K562 (cell line): ENCODE measurements around the gene MEAF6. TPM values are rescaled to one million over a fixed set of nuclear protein-coding genes. Genes with fewer than 3 reads are reported as not detected.

ENCODE experiments used
- ADNP ChIP-seq: fragments of 200-800 bp; sonication (Bioruptor generic); IDR thresholded peaks from 2 replicates; pipeline ENCODE4 v1.6.1; 2016; ENCODE audit warnings: missing genetic modification characterization, missing compliant biosample characterization
- C11orf30 ChIP-seq: fragments of 450-650 bp; IDR thresholded peaks from 2 replicates; pipeline ENCODE4 v1.6.1; 2016; ENCODE audit warnings: low read depth, mild to moderate bottlenecking
- CBX1 ChIP-seq: sonication (generic); IDR thresholded peaks from 2 replicates; pipeline ENCODE4 v1.6.1; 2016; ENCODE audit warnings: antibody characterized with exemption, low read depth, mild to moderate bottlenecking
- DPF2 ChIP-seq: fragments of 450-650 bp; IDR thresholded peaks from 2 replicates; pipeline ENCODE4 v1.6.1; 2016
- EGR1 ChIP-seq: fragments of 450-650 bp; conservative IDR thresholded peaks from 2 replicates; pipeline ENCODE4 v1.6.1; 2017; ENCODE audit warnings: mild to moderate bottlenecking
- ELF1 ChIP-seq: fragments of 200-800 bp; sonication (Bioruptor generic); IDR thresholded peaks from 2 replicates; pipeline ENCODE4 v1.6.1; 2016; ENCODE audit warnings: missing genetic modification characterization, missing compliant biosample characterization
- FOXK1 ChIP-seq: sonication (generic); formaldehyde crosslinking; IDR thresholded peaks from 2 replicates; pipeline ENCODE4 v1.8.0; 2022; ENCODE audit warnings: missing genetic modification reagents, mild to moderate bottlenecking, borderline replicate concordance
- NFYB ChIP-seq: IDR thresholded peaks from 2 replicates; pipeline ENCODE4 v1.6.1; 2011; ENCODE audit warnings: mild to moderate bottlenecking, moderate library complexity; ENCODE audit not compliant: insufficient read length; ENCODE audit errors: extremely low read depth
- NONO ChIP-seq, 2 experiments: fragments of 200-400 bp in 1 of 2; fragments of 450-650 bp in 1 of 2; formaldehyde crosslinking in 1 of 2; IDR thresholded peaks; 2 replicates each; pipeline ENCODE4 v1.6.1; 2017; ENCODE audit warnings: low read depth in 2 of 2, mild to moderate bottlenecking in 2 of 2, moderate library complexity in 2 of 2, low read length in 1 of 2
- PCBP1 ChIP-seq: fragments of 200-400 bp; formaldehyde crosslinking; IDR thresholded peaks from 2 replicates; pipeline ENCODE4 v1.6.1; 2018; ENCODE audit warnings: mild to moderate bottlenecking, low read depth, low read length; ENCODE audit not compliant: poor library complexity, severe bottlenecking
- SMAD1 ChIP-seq: fragments of 150-350 bp; IDR thresholded peaks from 2 replicates; pipeline ENCODE4 v1.6.1; 2014; ENCODE audit warnings: low read length, low read depth; ENCODE audit not compliant: partially characterized antibody
- SP1 ChIP-seq: sonication (generic); formaldehyde crosslinking; IDR thresholded peaks from 2 replicates; pipeline ENCODE4 v1.8.1; 2022; ENCODE audit warnings: mild to moderate bottlenecking, missing genetic modification reagents
- ZNF174 ChIP-seq: fragments of 250-450 bp; sonication (Bioruptor Pico); IDR thresholded peaks from 2 replicates; pipeline ENCODE4 v1.4.0; 2020; ENCODE audit warnings: mild to moderate bottlenecking
- polyA plus RNA-seq, 8 experiments: library from polyadenylated mRNA; depleted of rRNA in 4 of 8; stranded (reverse) in 5 of 8; unstranded in 3 of 8; fragments of >200 nt; fragmentation: Nextera tagmentation in 2 of 8; fragmentation: Illumina TruSeq in 1 of 8; extraction: Ambion mirVana in 2 of 8; extraction: Trizol in 1 of 8; gene quantifications; 2 replicates each; pipeline versions ENCODE4 v1.2.1 to v1.2.3, GENCODE V29; 2011 to 2014; ENCODE audit warnings: inconsistent platforms in 1 of 8, missing spikeins in 1 of 8
- total RNA-seq, 7 experiments: library from RNA; depleted of rRNA in 6 of 7; stranded (reverse); fragments of >200 nt in 6 of 7; fragmentation: Illumina TruSeq in 2 of 7; extraction: Trizol in 2 of 7; gene quantifications; 2 replicates each; pipeline versions ENCODE4 v1.2.1 to v1.2.3, GENCODE V29; 2011 to 2021; ENCODE audit warnings: low replicate concordance in 1 of 7
- TF ChIP-seq, protein P1 (sequence below): fragments of 250-450 bp; sonication (Bioruptor Pico); IDR thresholded peaks from 2 replicates; pipeline ENCODE4 v1.5.0; 2022; ENCODE audit warnings: mild to moderate bottlenecking
- TF ChIP-seq, protein P2 (sequence below): fragments of 450-650 bp; formaldehyde crosslinking; conservative IDR thresholded peaks from 2 replicates; pipeline ENCODE4 v1.4.0; 2022; ENCODE audit warnings: mild to moderate bottlenecking, missing genetic modification characterization
- TF ChIP-seq, protein P3 (sequence below): fragments of 200-800 bp; sonication (Bioruptor generic); IDR thresholded peaks from 2 replicates; pipeline ENCODE4 v1.6.1; 2017; ENCODE audit warnings: missing genetic modification characterization, missing compliant biosample characterization

MEAF6 gene
- total and polyA plus RNA-seq, 9 of the 15 experiments (the other 6 are each of a cell fraction or from before 2014, with no cell fraction given), result 55.0 to 151 (median 92.3) TPM

DNA sequence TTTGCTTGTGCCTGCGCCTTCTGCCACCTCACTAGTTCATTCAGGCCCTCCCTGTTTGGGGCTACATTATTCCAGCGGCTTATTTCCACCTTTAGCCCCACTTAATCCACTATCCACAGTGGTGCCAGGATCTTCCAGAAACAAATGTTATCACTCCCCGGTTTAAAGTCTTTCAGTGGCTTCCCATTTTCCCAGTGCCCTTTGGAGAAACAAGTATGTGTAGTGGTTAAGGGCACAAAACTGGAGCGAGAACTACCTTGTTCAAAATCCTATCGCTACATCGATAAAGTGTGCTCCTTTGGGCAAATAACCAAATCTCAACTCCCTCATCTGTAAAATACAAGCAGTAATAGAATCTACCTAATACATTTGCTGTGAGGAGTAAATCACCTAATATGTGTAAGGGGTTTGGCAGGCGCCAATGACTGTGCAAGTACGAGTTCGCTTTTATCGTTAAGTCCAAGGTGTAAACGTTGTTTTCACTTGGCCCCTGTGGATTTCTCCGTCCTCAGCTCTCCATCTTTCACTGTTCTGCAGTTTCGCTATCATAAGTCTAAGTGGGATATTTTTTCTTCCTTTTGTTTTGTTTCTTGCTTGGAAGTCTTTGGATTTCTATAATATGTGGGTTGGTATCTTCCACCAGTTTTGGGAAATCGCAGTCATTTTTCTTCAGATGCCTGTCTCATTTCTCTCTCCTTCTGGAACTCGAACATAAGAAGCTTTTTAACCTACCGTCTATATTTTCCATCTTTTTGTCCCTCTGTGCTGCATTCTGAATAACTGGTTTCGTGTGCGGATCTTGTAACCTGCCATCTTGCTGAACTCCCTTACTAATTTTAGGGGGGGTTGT is 844 bp upstream of the MEAF6 start (continued):
- TF ChIP-seq, protein P1, sequence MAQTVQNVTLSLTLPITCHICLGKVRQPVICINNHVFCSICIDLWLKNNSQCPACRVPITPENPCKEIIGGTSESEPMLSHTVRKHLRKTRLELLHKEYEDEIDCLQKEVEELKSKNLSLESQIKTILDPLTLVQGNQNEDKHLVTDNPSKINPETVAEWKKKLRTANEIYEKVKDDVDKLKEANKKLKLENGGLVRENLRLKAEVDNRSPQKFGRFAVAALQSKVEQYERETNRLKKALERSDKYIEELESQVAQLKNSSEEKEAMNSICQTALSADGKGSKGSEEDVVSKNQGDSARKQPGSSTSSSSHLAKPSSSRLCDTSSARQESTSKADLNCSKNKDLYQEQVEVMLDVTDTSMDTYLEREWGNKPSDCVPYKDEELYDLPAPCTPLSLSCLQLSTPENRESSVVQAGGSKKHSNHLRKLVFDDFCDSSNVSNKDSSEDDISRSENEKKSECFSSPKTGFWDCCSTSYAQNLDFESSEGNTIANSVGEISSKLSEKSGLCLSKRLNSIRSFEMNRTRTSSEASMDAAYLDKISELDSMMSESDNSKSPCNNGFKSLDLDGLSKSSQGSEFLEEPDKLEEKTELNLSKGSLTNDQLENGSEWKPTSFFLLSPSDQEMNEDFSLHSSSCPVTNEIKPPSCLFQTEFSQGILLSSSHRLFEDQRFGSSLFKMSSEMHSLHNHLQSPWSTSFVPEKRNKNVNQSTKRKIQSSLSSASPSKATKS (CRISPR knock-in tag), result no peak
- TF ChIP-seq SMAD1 (no peak), PCBP1 (no peak), EGR1 (0 out of 2 replicates have a peak, but pooled peaks have one; percentile 4), ZNF174 (no peak), ELF1 (tag) (no peak), NFYB (no peak), C11orf30 (peak; percentile 38; the same call in 1 of the 2 replicates), ADNP (no peak), FOXK1 (CRISPR knock-in tag) (0 out of 2 replicates have a peak, but pooled peaks have one; percentile 48), SP1 (CRISPR knock-in tag) (0 out of 2 replicates have a peak, but pooled peaks have one; percentile 30), NONO (IDR thresholded peaks at IDR 0.05; ENCODE audit: low read depth in 2 of 2, low read length in 1 of 2) (no peak), DPF2 (peak; percentile 42; the same call in 1 of the 2 replicates), CBX1 (no peak)
- TF ChIP-seq, protein P2, sequence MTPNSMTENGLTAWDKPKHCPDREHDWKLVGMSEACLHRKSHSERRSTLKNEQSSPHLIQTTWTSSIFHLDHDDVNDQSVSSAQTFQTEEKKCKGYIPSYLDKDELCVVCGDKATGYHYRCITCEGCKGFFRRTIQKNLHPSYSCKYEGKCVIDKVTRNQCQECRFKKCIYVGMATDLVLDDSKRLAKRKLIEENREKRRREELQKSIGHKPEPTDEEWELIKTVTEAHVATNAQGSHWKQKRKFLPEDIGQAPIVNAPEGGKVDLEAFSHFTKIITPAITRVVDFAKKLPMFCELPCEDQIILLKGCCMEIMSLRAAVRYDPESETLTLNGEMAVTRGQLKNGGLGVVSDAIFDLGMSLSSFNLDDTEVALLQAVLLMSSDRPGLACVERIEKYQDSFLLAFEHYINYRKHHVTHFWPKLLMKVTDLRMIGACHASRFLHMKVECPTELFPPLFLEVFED (CRISPR knock-in tag), result 0 out of 2 replicates have a peak, but pooled peaks have one; percentile 28
- TF ChIP-seq, protein P3, sequence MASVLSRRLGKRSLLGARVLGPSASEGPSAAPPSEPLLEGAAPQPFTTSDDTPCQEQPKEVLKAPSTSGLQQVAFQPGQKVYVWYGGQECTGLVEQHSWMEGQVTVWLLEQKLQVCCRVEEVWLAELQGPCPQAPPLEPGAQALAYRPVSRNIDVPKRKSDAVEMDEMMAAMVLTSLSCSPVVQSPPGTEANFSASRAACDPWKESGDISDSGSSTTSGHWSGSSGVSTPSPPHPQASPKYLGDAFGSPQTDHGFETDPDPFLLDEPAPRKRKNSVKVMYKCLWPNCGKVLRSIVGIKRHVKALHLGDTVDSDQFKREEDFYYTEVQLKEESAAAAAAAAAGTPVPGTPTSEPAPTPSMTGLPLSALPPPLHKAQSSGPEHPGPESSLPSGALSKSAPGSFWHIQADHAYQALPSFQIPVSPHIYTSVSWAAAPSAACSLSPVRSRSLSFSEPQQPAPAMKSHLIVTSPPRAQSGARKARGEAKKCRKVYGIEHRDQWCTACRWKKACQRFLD (CRISPR knock-in tag), result peak; percentile 7; the same call in 1 of the 2 replicates
